GM19035 (cell line): ENCODE results near the gene DIS3L.
"Not testable (repeated sequence)": the region's sequence is repeated elsewhere in the genome, so short reads cannot be mapped to it uniquely, and the experiment has no call there.

ENCODE experiments used
- ATAC-seq: cut with Tn5 transposase; IDR thresholded peaks from one replicate; pipeline ENCODE4 v1.9.1; 2021; ENCODE audit not compliant: unreplicated experiment

The DIS3L gene

GRCh38 chr15:66293419-66294156 lies at the start of gene DIS3L:
DIS3L (plus strand) TSS chr15:66293568; CDS start chr15:66293597, 29 bp downstream.
- ATAC-seq, result peak; percentile 74

- ATAC-seq, result not testable (repeated sequence)
Measured at GRCh38 chr15:66245832-66246231, 47.5 kb upstream of the DIS3L start.

GRCh38 chr15:66246937-66247336 lies 46.4 kb upstream of the DIS3L start:
- no peak for ATAC-seq

GRCh38 chr15:66249605-66250174 lies 43.7 kb upstream of the DIS3L start:
- no peak for ATAC-seq

- ATAC-seq, result no peak
Measured at GRCh38 chr15:66251065-66251789, 42.1 kb upstream of the DIS3L start.

- ATAC-seq, result no peak
Measured at GRCh38 chr15:66251790-66252684, 41.3 kb upstream of the DIS3L start.

GRCh38 chr15:66252685-66253417 lies 40.5 kb upstream of the DIS3L start:
- no peak for ATAC-seq

GRCh38 chr15:66253418-66254088 lies 39.8 kb upstream of the DIS3L start, which contains the start of gene MEGF11:
MEGF11 (minus strand) TSS chr15:66253750; CDS start chr15:66128403, 125,347 bp downstream.
- ATAC-seq, result no peak

- no peak for ATAC-seq
Measured at GRCh38 chr15:66254089-66254950, 39.0 kb upstream of the DIS3L start.

GRCh38 chr15:66254951-66255676 lies 38.3 kb upstream of the DIS3L start:
- no peak for ATAC-seq

GRCh38 chr15:66256692-66257091 lies 36.7 kb upstream of the DIS3L start:
- ATAC-seq, result no peak

- no peak for ATAC-seq
Measured at GRCh38 chr15:66261056-66261455, 32.3 kb upstream of the DIS3L start.

- not testable (repeated sequence) for ATAC-seq
Measured at GRCh38 chr15:66262837-66263236, 30.5 kb upstream of the DIS3L start.

- ATAC-seq, result no peak
Measured at GRCh38 chr15:66264859-66265513, 28.4 kb upstream of the DIS3L start.

- no peak for ATAC-seq
Measured at GRCh38 chr15:66269326-66270090, 23.9 kb upstream of the DIS3L start.

- ATAC-seq, result no peak
Measured at GRCh38 chr15:66270932-66271331, 22.4 kb upstream of the DIS3L start.

GRCh38 chr15:66275352-66275751 lies 18.0 kb upstream of the DIS3L start:
- no peak for ATAC-seq
